GM19468 (cell line): Measurements from ENCODE around the gene CDCA7L.
"Not testable (repeated sequence)": the region's sequence is repeated elsewhere in the genome, so short reads cannot be mapped to it uniquely, and the experiment has no call there.

Experiments
- ATAC-seq: cut with Tn5 transposase; IDR thresholded peaks from one replicate; pipeline ENCODE4 v1.9.1; 2021; ENCODE audit warnings: mild to moderate bottlenecking, moderate library complexity, moderate number of reproducible peaks; ENCODE audit not compliant: unreplicated experiment; ENCODE audit errors: extremely low read depth

Gene CDCA7L

DNA sequence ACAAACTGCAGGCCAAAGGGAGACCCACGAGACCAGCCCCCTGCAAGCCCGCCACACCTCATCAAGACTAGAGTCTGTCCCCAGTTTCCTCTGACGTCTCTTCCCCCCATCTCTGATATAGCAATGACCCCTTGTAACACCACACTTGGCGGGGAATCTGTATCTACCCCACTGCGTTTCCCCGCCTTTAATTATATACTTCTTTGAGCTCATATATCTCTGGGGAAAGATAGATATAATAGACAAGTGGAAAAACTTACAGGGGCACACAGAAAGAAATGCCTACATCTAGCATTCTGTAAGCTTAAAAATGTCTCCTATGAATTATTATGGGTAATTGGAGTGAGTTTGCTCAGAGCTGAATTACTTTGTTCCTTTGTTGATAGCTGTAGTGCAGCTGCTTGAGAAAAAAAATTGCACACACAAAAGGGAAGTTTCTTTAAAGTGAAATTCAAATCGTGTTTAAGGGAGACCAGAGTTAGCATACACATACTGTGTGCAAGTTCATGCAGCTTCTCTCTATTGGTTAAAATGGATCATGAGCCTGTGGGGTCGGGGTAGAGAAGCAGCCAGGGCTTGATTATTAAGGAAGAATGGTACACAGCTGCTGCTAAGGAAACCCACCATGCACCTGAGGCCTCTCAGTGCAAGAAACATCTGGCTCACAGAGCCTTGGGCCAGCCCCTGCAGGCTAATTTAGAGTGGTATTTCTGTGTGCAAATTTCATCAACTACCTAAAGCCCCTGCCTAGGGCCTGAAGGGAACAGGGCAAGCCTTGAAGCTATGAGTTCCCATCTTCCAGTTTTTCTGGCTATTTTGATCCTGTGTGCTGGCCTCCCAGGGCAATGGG is 32.5 kb downstream of the CDCA7L start:
- ATAC-seq, result no peak

DNA sequence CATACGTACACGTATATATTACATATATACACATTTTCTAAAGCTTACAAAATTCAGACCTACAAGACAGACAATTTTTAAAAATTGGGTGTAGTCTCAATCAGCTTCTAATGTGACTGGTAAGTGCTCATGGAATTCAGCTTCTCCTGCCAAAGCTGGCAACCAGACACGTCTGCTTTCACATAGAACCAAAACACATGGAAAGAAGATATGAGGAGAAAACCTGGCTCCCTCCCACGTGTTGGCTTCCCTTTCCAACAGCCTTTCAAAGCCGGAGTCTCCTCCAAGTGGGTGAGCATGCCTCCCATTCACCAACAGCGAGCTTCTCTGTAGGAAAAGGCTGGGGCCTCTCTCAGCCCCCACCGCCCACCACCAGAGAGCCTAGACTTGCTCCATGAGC is 33.4 kb downstream of the CDCA7L start:
- no peak for ATAC-seq

DNA sequence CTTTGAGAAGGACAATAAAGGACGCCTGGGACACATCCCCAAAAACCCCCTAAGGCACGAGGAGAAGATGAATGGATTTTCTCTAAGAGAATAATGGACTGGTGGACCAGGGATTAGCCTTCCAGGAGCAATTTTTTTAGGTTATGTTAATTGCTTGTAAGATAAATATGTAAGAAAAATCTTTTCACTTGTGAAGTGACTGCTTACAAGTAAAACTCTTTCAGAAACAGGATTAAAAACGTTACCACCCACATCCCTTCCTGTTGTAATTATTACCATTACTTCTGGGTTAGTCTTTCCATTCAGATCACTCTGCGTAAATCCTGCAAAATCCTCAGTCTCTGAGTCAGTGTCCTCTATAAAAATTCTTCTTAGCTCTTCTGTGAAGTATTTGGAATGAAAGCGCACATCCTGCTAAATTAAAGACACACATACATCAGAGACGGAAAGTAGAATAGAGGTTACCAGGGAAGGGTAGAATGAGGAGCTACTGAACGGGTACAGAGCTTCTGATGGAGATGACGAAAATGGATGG is 34.3 kb downstream of the CDCA7L start:
- no peak for ATAC-seq

DNA sequence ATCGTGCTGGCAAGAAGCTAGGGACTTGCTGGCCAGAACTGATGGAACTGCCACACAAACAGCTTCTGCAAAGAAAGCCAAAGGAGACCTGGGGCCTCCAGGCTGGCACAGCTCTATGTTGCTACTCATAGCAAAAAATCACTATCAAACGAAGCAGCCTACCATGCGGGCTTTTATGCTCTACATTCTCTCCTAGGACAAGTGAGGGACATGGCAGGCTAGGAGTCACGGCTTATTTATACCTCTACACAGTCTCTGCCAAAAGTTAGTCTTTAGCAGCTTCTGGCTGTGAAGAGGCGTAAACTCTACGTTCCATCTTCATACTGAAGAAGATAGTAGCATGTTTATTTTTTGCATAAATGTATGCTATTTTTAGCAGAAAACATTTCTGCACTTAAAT is 35.4 kb downstream of the CDCA7L start:
- ATAC-seq, result no peak

DNA sequence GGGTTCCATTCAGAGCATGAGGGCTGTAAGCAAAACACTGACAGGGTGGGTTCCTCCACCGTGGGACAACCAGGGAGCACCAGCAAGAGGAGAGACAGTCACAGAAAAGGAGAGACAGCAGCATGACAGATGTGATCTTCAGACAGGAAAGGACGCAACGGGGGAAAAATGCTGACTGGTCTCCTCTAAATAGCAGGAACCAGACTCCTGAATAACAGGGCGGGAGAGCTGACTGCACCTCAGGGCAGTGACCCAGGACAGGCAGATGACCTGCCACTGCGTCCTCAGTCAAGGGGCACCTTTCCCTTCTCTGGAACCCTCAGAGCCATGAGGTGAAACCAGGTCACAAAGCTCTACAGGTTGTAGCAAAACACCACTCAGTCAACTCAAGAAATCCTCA is 37.0 kb downstream of the CDCA7L start:
- no peak for ATAC-seq

DNA sequence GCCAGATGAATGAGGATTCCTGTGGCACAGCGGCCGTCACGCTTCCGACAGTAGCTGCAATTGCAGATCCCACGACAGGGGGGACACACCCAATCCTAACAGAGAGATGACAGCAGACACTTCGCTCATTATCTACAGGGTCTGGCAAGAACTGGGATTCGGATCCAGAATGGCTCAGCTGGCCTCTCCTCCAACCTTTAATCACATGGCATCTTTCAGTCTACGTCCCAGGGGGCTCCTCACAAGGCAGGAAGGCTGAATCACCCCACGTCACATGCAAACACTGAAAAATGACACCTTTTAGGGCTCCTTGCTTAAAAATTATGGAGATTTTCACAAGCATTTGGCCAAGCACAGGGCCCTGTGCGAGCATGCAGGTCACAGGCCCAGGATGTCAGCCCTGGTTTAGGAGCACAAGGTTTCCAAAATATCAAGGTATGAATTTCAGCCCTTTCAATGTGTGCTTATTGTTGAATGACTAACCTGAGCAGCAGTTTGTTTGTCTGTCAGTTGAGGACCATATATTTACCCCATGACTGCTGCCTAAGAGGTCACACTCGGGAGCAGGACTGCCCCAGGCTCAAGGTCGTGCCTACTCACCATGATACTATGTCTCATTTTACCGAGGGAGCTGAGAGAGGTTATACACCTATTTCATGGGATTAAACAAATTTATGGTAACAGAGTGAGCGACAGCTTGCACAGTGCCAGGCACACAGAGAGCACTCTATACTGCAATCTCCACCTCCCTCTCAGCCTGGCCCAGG is 42.5 kb downstream of the CDCA7L start:
- no peak for ATAC-seq

DNA sequence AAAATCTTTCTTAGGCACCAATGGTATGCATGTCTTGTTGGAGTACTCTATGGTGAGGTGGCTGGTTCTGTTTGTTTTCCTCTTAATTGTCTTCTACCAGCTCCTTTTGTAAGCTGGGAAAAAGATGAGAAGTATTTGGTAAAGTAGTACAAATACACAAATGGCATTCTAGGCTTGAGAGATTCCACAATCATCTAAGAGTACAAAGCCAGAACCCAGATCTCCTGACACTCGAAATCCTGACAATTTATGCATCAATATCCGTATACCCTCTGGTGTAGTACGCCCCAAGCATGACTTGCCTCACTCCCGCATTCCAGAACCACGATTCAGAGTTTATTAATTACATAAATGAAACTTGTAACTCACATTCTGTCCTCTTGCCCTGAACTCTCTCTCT is 43.5 kb downstream of the CDCA7L start:
- ATAC-seq, result no peak

DNA sequence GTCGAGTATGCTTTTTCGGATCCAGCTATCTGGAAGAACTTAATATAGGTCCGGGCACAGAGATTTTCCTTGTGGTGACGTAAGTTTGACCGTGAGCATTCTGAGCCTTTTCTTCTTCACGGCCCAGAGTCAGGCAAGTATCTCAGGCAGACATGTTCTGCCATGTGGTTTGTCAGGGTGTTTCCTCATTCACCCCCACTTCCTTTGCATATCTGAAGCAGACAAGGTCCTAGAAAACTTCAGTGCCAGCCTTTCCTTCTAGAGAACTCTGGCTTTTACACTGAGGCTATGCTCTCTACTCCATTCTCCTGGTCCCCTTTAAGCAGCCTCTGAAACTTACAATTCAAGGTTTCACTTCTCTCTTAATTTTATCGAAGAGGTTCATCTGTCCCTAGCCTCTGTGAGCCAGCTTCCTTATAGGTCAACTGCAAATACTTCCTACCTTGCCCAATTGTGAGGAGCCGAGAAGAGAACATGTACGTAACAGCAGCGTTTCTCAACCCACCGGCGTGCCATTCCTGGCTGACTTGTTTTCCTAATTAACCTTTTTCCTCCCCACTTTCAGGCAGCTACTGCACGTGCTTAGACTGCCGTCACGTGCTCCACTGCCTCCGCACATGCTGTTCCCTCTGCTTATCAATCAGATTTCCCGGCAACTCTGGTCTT is 47.3 kb downstream of the CDCA7L start:
- ATAC-seq, result peak; percentile 35

DNA sequence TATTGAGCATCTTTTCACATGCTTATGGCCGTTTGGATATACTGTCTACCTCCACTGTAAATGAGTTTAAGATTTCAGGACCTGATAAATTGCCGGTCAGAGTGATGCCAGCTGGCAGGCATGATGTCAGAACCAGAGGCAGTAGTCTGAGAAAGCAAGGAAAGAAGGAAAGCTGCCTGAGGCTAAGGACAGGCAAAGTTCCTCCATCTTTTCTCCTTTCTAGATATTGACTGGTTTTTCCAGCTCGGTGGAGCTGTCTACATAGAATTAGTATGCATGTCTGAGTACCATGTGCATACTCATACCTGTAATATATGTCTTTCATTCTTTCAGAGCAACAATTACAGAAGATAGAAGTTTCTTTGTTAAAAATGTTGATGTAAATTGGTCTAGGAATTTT is 52.3 kb downstream of the CDCA7L start:
- ATAC-seq, result no peak

DNA sequence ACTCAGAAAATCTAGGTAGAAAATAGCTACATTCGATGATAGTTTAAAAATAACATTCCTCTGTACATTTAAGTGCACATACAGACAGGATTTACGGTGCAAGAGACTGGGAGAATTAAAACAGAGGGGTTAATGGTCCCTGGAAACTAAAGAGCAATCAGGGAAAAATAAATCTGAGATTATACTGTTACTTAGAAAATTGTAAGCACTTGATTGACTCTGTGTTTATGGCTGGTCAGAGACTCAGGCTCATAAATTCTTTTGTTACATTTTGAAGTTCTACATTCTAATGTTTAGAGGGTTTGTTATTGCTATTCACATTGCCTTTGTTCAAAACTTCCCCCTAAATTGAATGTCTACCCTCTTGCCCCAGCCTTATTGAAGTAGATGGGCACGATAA is 54.4 kb downstream of the CDCA7L start:
- ATAC-seq, result no peak

DNA sequence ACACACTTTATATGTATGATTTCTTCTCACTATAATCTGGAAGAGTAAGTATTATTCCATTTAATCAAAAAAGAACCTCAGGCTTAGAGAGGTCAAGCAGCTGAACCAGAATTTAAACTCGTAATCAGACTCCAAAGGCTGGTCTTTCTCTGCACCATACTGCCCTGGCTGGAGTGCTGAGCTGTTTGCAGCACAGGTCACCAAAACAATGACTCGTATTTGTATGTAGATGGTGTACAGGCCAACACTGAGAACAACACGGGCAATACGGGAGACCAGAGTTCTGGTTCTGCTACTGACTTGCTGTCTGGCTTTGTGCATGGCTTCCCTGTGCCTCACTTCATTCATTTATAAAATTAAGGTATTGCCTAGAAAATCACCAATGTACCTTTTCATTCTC is 57.9 kb downstream of the CDCA7L start:
- ATAC-seq, result no peak

DNA sequence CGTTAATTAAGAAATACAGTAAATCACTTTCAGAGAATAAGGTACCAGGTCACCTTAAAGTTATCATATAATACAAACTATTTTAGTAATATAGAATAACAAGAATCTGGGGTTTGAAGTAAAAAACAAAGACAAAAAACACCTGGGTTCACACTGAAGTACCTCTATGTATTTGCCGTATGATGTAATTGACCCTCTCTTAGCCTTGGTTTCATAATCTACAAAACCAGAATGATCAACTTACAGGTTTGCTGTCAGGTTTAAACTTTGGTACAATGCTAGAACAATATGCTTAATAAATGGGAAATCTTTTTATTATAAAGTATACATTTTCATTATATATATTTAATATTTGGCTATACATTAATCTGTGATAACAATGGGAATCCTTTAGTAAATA is 58.3 kb downstream of the CDCA7L start:
- ATAC-seq, result no peak

DNA sequence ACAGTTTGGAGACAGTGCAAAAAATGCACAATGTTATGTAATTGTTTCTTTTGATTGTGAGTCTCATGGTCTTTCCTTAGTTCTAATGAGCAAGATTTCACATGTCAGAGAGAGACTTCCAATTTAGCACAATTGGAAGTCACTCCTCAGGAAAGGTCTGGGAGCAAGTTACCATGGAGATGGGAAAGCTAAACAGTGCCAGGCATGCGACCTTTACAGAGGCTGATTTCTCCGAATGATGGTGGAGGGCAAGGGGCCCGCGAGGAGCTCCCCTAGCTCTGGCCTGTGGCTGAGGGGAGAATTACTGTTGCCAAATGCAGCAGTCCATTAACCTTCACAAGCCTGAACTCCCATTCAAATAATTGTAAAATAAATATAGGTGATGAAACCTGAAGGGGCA is 59.3 kb downstream of the CDCA7L start:
- no peak for ATAC-seq

DNA sequence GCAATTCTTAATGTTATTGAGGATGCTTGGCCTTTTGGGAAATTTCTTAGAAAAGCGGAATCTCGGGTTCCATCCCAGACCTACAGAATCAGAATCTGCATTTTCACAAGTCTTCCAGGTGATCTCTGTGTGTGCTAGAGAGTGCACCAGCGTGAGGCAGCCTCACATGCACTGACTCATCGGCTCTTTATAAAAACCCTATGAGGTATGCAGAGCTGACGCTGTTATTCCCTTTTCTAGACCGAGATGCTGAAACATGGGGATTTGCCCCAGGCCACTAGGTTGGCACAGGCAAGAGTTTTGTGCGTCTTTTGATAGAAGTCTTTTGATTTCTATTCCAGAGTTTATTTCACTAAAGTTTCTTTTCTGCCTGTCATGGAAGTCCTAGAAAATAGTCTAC is 61.2 kb downstream of the CDCA7L start:
- no peak for ATAC-seq

DNA sequence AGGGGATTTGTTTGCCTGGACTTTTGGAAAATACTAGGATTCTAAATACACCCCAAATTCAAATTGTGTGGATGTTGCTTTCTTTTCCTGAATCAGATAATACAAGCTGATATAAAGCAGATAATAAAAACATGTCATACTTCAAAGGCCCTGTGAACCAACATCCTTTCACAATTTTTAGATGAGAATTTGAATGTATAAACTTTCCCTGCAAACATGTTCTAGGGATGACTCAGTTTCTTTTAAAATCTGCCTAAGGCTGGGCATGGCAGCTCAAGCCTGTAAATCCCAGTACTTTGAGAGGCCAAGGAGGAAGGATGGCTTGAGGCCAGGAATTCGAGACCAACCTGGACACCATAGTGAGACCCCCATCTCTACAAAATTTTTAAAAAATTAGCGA is 62.2 kb downstream of the CDCA7L start:
- ATAC-seq, result not testable (repeated sequence)

DNA sequence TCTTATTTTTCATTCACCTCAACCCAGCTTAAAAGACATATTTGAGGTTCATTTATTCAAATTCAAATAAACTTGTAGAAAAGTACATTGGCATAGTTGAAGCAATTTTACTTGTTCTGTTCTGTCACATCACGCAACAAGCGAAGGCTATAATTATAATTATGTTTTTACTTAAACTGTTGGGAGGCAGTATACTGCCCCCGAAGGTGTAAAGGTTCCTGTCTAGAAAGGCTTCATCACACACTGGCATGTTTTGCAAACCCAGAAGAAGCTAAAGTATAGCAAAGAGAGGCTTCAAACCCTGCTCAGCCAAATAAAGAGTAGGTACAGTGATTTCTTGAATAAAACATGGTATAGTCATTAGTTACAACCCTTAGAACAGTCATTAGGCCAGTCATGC is 62.6 kb downstream of the CDCA7L start:
- ATAC-seq, result no peak

DNA sequence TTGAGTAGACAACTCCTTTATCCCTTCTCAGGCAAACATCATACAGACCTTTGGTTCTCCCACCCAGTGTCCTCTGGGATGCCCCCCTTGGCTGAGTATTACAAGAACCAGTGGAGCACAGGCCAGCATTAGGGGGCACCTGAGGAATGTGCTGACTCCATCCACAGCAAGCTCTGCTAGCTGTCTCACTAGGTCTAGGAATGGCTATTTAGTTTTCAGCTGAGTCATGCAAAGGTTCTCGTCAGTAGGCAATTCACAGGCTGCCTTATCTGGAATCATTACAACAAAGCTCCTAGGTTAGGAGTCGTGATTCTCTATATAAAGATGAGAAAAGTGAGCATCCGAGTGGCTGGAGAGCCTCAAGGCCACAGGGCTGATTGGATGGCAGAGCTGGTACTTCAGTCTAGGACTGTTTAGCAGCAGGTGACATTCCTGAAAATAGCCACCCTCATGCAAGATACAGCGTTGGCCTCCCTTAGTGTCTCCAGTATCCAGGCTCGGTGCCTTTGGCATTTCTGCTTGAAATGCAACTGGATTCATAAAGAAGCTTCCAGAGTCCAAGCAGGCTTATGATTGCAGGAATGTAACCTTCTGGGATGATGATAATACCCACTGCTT is 75.8 kb downstream of the CDCA7L start:
- ATAC-seq, result no peak

DNA sequence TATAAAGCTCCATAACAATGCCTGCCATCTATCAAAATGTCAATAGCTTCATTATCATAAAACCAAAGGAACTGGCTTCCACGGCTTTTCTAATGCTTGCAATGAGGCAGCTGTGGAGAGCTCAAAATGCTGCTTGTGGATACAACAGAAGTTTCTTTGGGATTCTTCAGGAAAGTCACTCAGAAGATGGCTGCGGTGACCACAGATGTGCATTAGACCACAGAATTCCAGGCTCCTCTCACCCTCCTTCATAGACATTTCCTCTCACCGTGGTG is 77.2 kb downstream of the CDCA7L start:
- no peak for ATAC-seq

DNA sequence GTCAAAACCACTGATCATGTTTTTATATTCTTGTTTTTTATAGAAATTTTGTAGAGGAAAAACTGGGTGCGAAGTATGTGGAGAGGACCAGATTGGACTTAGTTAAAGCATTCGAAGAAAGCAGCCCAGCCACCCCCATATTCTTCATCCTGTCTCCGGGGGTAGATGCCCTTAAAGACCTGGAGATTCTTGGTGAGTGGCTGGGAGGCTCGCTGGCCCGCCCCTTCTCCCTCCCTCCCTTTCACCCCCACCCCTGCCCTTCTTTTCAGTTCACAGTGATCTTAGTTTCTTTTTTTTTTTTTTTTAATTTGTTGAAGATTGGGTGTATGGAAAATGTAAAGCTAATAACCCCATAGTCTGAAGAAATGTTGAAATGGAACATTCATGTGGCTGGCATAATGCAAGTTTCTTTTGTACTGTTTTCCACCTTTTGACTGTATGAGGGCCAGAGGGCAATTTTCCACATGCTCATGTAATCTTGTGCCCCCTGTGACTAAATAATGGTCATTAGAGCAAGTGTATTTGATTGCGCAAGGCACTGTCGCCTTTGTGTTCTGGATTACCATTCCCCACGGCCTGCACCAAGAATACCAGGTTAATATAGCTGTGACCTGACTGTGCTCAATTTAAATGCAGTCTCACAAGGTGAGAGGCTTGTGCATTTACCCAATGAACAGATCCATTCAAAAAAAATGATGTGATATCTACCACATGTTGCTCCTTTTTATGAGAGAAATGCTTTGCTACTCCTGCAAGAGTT is 77.7 kb downstream of the CDCA7L start:
- ATAC-seq, result no peak

DNA sequence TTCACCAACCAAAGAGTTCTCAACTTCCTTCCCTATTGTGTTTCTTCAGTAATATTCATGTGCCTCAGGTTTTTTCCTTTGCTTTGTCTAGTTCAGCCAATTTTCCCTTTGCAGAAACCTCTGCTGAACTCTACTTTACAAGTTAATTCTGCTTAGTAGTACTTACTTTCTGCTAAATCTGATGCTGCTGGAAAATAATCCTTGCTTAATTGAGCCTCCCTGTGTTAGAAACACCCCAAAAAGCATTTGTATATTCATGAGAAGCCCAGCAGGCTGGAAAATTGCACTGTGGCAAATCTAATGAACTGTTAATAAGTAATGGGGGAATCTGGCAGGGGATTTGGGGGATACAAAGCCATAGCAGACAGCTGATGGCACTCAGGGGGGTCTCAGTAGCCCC is 78.5 kb downstream of the CDCA7L start:
- no peak for ATAC-seq
